Measurements from ENCODE around the gene CRYBG1.

DNA sequence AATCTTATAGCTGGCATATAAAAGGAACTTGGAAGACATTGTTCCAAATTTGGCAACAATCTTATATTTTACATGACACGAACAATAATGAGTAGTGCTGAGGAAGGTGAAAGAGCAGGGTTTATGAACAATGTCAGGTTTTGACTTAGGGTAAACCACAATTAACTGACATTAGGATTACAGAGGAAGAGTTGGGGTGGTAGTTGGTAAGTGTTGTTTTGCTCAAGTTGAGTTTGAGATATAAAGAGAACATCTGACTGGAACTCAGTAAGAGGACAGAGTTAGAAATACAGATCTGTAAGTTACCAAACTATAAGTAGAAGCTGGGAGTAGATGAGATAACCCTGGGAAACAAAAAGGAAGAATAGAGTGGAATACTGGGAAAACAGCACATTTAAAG is 253.6 kb downstream of the CRYBG1 start:
- TF ChIP-seq, protein P1, sequence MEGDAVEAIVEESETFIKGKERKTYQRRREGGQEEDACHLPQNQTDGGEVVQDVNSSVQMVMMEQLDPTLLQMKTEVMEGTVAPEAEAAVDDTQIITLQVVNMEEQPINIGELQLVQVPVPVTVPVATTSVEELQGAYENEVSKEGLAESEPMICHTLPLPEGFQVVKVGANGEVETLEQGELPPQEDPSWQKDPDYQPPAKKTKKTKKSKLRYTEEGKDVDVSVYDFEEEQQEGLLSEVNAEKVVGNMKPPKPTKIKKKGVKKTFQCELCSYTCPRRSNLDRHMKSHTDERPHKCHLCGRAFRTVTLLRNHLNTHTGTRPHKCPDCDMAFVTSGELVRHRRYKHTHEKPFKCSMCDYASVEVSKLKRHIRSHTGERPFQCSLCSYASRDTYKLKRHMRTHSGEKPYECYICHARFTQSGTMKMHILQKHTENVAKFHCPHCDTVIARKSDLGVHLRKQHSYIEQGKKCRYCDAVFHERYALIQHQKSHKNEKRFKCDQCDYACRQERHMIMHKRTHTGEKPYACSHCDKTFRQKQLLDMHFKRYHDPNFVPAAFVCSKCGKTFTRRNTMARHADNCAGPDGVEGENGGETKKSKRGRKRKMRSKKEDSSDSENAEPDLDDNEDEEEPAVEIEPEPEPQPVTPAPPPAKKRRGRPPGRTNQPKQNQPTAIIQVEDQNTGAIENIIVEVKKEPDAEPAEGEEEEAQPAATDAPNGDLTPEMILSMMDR (IDR thresholded peaks at IDR 0.05; ENCODE audit: poor library complexity, severe bottlenecking): no peak
- no peak for TF ChIP-seq POLR2AphosphoS5 (IDR thresholded peaks at IDR 0.05)
- no peak for TF ChIP-seq MXI1 (conservative IDR thresholded peaks at IDR 0.05; ENCODE audit: poor library complexity, severe bottlenecking)
- no peak for TF ChIP-seq SMC3 (conservative IDR thresholded peaks at IDR 0.05; ENCODE audit: poor library complexity)
- TF ChIP-seq EP300 (conservative IDR thresholded peaks at IDR 0.05; ENCODE audit: poor library complexity, severe bottlenecking): no peak
- no peak for TF ChIP-seq TAF1 (IDR thresholded peaks at IDR 0.05; ENCODE audit: low read depth)
- TF ChIP-seq EZH2 (IDR thresholded peaks at IDR 0.05; ENCODE audit: borderline replicate concordance, insufficient read depth, low read length, poor library complexity, severe bottlenecking): no peak
- no peak for TF ChIP-seq RAD21 (conservative IDR thresholded peaks at IDR 0.05)
- TF ChIP-seq, protein P2, sequence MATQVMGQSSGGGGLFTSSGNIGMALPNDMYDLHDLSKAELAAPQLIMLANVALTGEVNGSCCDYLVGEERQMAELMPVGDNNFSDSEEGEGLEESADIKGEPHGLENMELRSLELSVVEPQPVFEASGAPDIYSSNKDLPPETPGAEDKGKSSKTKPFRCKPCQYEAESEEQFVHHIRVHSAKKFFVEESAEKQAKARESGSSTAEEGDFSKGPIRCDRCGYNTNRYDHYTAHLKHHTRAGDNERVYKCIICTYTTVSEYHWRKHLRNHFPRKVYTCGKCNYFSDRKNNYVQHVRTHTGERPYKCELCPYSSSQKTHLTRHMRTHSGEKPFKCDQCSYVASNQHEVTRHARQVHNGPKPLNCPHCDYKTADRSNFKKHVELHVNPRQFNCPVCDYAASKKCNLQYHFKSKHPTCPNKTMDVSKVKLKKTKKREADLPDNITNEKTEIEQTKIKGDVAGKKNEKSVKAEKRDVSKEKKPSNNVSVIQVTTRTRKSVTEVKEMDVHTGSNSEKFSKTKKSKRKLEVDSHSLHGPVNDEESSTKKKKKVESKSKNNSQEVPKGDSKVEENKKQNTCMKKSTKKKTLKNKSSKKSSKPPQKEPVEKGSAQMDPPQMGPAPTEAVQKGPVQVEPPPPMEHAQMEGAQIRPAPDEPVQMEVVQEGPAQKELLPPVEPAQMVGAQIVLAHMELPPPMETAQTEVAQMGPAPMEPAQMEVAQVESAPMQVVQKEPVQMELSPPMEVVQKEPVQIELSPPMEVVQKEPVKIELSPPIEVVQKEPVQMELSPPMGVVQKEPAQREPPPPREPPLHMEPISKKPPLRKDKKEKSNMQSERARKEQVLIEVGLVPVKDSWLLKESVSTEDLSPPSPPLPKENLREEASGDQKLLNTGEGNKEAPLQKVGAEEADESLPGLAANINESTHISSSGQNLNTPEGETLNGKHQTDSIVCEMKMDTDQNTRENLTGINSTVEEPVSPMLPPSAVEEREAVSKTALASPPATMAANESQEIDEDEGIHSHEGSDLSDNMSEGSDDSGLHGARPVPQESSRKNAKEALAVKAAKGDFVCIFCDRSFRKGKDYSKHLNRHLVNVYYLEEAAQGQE (IDR thresholded peaks at IDR 0.05; ENCODE audit: borderline replicate concordance): no peak
